Measurements from ENCODE around the gene CIDEA. TPM values are rescaled to one million over a fixed set of nuclear protein-coding genes. Genes with fewer than 3 reads are reported as not detected.

CIDEA gene
- total and polyA plus RNA-seq, 9 of the 15 experiments (the other 6 are each of a cell fraction or from before 2014, with no cell fraction given) = not detected

DNA sequence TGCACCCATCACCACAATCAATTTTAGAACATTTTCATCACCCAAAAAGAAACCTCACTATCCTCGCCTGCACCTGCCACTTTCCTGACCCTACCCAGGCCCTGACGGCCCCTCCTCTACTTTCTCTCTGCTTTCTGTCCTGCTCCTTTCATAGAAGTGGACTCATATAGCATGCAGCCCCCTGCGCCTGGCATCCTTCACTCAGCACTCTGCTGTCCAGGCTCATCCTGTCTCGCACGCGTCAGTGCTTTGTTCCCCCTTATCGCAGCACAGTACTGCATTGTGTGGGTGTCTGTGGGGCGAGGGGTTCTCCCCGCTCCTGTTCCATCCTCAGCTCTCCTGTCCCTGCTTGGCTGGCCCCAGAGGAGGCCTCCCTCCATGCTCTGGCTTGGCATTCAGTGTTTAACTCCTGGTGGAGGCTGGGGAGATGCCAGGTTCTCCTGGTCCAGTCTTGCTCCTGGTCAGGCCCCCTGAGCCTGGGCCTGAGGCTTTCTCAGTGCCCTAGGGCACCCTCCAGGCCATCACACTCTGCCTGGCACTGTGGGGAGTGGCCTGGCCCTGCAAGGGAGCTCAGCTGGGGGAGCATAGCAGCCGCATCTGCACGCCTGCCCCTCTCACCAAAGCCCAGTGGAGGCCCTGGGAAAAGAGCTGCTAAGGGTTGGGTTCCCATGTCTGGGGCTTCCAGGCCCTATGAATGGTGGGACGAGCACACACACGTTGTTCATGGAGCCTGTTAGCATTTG, 47.3 kb downstream of the CIDEA start:
- H3K9me3 ChIP-seq (replicated peaks; ENCODE audit: control insufficient read depth, insufficient read depth, low read depth, low read length) = no peaks in the 10 kb centered on the region
- no peaks in the 10 kb centered on the region for H3K27me3 ChIP-seq (ENCODE audit: control insufficient read depth in 2 of 2, insufficient read depth in 2 of 2, low read length in 2 of 2)
- POLR2A ChIA-PET = interaction anchor here (0.7 to 2.1 kb wide), 4 partner anchors 9 to 23 kb away, joined by 3 to 13 read pairs (median 4); no protein-coding TSS in a partner anchor
- no peaks in the 10 kb centered on the region for H3K36me3 ChIP-seq (ENCODE audit: control insufficient read depth, insufficient read depth, low read length)
- H3K27ac ChIP-seq (ENCODE audit: extremely low read depth, low read depth, low read length) = no peak overlapping the region; the same call in 2 of the 3 replicates
- no peak for FAIRE-seq
- no peaks in the 10 kb centered on the region for H3K79me2 ChIP-seq (ENCODE audit: control insufficient read depth, insufficient read depth, low read length)
- peak overlapping the region in 1 of 2 experiments; percentile 48; a peak in 2 of 4 replicates for H3K9ac ChIP-seq (ENCODE audit: insufficient read depth in 1 of 2, low read depth in 2 of 2, low read length in 2 of 2)
- peak overlapping the region; percentile 99 for H2AFZ ChIP-seq (ENCODE audit: low read depth, low read length)
- H3K4me1 ChIP-seq (replicated peaks in 1 of 2; ENCODE audit: control insufficient read depth in 2 of 2, insufficient read depth in 2 of 2, low read length in 2 of 2) = peaks cover 49 to 52% of the 10 kb centered on the region in 2 experiments
- TF ChIP-seq PRMT5 (CRISPR knock-in tag; IDR thresholded peaks at IDR 0.05) = no peak
- TF ChIP-seq TAF9B (IDR thresholded peaks at IDR 0.05; ENCODE audit: partially characterized antibody) = no peak
- TF ChIP-seq NR2F6 (CRISPR knock-in tag; IDR thresholded peaks at IDR 0.05) = no peak
- TF ChIP-seq, protein P1, sequence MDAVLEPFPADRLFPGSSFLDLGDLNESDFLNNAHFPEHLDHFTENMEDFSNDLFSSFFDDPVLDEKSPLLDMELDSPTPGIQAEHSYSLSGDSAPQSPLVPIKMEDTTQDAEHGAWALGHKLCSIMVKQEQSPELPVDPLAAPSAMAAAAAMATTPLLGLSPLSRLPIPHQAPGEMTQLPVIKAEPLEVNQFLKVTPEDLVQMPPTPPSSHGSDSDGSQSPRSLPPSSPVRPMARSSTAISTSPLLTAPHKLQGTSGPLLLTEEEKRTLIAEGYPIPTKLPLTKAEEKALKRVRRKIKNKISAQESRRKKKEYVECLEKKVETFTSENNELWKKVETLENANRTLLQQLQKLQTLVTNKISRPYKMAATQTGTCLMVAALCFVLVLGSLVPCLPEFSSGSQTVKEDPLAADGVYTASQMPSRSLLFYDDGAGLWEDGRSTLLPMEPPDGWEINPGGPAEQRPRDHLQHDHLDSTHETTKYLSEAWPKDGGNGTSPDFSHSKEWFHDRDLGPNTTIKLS (IDR thresholded peaks at IDR 0.05; ENCODE audit: borderline replicate concordance, low read depth) = no peak
- no peak for ATAC-seq
- intact Hi-C loops (cut with micrococcal nuclease) = loop anchor here (2.0 to 5.0 kb wide), 2 partner anchors 13 to 76 kb away; partner anchors contain the start of gene AFG3L2
- peaks cover 4% of the 10 kb centered on the region for H3K9me1 ChIP-seq (ENCODE audit: control insufficient read depth, insufficient read depth, low read length)
- DNase-seq (ENCODE audit: extremely low read depth in 1 of 4, low spot score in 3 of 4) = no peak
- no TSS peak for BruUV-seq (replicated peaks)
- no peak overlapping the region for H3K4me3 ChIP-seq
- H4K20me1 ChIP-seq (replicated peaks; ENCODE audit: control insufficient read depth, insufficient read depth, low read length) = no peaks in the 10 kb centered on the region
- in situ Hi-C loops (cut with MboI) = no loop called here
- H3K4me2 ChIP-seq (ENCODE audit: insufficient read depth, low read length) = no peak overlapping the region; the same call in 1 of the 2 replicates
- WGBS (ENCODE audit: insufficient coverage, low coverage, missing lambda C conversion rate) = 78% methylated on average over 12 of the region's 13 CpGs
- CTCF ChIA-PET (ENCODE audit: low intra/inter-chr PET ratio) = no interaction called here

Measured in K562 (cell line).